HG03108 (cell line): Measurements from ENCODE around the gene PLEKHH1.

Experiments
- ATAC-seq: cut with Tn5 transposase; IDR thresholded peaks from one replicate; pipeline ENCODE4 v1.9.1; 2021; ENCODE audit warnings: moderate library complexity; ENCODE audit not compliant: unreplicated experiment

Gene PLEKHH1

DNA sequence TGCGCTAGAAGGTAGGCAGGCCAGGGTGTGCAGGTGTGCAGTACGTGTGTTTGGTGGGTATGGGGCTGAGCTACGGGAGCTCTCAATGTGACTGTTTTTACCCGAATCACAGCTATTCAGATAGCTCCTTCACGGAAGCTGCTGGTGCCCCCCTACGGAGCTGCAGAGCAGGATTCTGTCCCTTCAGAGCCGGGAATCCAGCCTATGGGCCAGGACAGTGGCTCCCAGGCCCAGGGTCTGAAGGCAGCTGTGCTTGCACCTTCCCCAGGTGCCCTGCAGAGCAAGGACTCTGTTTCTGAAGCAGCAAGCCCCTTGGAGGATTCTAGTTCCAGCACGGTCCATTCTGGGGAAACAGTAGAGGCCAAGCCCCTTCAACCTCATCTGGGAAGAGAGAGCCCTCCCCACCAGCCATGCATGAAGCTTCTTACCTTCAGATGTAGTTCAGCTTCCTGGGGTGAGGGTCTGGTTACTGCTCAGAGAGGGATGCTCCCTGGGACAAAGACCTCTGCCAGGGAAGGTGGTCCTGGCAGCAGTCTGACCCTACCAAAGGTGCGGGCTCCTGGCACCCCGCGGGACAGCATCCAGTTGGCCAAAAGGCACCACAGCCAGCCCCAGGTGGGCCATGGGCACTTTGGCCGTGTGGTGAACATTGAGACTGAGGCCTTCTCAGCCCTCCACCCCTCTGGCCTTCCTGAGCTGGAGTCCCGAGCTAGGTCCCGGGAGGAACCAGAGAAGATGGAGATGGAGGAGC lies 29.1 kb downstream of the PLEKHH1 start:
- no peak for ATAC-seq

DNA sequence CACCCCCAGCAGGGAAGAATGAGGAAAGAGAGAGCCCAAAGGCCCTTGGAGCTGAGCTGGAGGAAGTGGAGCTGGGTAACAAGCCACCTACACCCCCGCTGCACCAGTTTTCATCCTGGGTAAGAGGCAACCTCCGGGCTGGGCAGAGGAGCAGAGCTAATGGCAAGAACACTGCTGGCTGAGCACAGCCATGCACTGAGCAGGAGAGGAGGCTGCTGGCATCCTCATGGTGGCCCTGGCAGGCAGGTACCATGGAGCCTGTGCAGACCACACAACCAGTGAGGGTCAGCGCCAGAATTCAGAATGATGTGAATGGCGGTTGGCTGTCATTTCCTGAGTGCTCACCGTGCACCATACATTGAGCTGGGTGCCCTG lies 29.7 kb downstream of the PLEKHH1 start:
- ATAC-seq, result no peak

- ATAC-seq, result no peak
These were observed 31.1 kb downstream of the PLEKHH1 start for GRCh38 chr14:67564236-67564635.

DNA sequence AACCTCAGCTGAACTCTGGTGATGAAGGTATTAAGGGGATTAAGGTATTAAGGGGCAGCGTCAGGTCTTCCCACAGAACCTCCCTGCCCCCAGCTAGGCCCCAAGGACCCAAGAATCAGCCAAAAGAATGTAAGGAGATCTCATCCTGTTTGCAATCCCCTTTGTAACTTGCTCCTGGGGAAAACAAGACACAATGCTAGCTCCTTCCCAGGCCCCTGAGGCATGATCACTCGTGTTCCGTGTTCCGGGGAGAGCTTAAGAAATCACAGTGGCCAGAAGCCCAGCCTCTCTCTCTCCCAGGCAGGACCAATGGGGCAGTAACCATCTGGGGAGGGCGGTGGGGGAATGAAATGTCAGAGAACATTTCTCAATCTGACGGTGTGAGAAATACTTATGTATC lies 33.8 kb downstream of the PLEKHH1 start:
- no peak for ATAC-seq

DNA sequence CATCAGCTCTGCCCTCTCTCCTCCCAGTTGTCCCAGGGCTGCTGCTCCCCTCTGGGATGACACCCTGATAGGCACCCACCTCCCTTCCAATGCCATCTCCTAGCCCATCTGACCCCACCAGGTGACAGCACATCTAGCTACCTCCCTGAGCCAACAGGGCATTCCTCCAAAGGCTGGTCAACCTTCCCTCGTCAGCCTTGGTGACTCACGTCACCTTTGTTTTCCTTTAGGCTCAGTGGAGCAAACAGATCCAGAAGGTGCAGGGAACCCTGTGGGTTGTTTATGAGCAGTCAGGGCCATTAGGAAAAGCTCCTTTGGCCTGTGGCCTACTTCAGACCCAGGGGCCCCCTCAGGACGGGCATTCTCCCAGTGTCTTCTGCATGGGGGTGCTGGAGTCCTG lies 34.6 kb downstream of the PLEKHH1 start:
- no peak for ATAC-seq

DNA sequence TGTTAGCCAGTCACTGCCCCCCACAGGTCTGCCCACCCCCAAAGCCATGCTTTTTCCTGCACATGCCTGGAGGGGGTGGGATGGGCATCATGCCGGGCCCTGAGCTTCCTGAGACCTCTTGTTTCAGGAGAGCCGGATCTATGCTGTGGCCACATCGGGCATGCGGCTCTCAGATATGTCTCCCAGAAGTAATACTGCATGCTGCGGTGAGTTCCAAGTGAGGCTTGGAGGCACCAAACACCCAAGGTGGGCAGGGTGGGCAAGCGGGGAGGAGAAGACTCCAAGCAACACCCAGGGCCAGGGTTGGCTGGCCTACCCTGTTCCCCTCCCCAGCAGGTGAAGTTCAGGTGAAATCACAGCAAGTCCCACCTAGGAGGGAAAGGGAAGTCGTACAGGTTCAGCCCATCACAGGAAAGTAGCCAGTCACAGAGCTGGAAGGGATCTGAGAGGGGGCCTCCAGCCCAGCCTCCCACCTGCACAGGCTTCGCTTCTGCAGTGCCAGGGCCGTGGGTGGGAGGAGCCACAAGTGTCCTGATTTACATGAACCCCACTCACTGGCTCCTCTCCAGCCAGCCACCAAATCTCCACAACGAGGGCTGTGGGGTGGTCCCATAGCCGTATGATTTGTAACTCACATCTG lies 36.0 kb downstream of the PLEKHH1 start:
- ATAC-seq, result no peak

DNA sequence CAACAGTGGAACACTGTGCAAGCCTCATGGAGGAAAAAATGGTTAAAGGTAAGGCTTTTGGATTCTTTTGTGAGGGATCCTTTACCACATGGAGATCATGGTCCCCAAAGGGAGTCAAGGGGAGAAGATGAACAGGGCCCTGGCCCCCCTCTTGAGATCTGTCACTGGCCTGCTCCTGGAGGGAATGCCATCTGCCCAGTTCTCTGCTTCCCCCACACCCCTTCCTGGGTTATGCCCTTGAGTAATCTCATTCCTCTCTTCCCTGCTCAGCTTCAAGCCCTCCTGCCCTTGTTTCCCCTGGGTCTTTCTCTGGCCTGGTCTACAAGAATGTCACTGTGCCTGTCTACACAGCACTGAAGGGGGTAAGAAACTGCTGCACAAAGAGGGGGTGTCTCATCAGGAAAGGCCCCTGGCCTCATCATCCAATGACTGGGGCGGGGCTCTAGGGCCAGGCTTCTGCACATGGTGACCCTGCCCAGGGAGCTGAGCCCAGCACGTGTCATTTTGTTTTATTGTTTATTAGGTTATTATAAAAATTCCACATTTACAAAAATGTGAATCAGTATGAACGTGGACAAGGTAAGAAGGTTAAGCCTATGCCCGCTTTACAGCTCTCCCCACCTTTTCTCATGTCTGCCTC lies 36.7 kb downstream of the PLEKHH1 start:
- no peak for ATAC-seq

- no peak for ATAC-seq
These were observed 37.4 kb downstream of the PLEKHH1 start for GRCh38 chr14:67570453-67570852.

- no peak for ATAC-seq
These were observed 38.3 kb downstream of the PLEKHH1 start for GRCh38 chr14:67571275-67571990.

- ATAC-seq, result no peak
These were observed 38.9 kb downstream of the PLEKHH1 start for GRCh38 chr14:67571991-67572323.

DNA sequence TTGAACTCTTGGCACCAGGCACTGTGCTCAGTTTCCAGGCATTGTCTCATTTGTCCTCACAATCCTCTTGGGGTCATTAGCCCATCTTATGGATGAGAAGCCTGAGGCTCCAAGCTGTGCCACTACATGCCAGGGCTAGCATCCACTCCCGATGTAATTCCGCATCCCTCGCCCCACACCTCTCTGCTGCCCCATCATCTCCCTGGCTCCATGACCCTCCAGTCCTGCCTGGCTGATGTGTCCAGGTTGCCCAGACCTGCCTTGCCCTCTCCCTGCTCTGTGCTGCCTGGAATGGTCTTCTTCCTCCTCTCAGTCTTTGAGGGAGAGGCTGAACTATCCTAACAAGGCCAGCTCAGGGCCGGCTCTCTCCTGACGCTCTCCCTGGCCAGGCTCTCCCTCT lies 39.5 kb downstream of the PLEKHH1 start:
- no peak for ATAC-seq

GRCh38 chr14:67573228-67574010 lies 40.3 kb downstream of the PLEKHH1 start:
- no peak for ATAC-seq

- no peak for ATAC-seq
These were observed 41.1 kb downstream of the PLEKHH1 start for GRCh38 chr14:67574156-67574555.

GRCh38 chr14:67574806-67575205 lies 41.7 kb downstream of the PLEKHH1 start:
- no peak for ATAC-seq

- ATAC-seq, result no peak
These were observed 42.6 kb downstream of the PLEKHH1 start for GRCh38 chr14:67575684-67576083.

- ATAC-seq, result no peak
These were observed 43.3 kb downstream of the PLEKHH1 start for GRCh38 chr14:67576216-67576955.

DNA sequence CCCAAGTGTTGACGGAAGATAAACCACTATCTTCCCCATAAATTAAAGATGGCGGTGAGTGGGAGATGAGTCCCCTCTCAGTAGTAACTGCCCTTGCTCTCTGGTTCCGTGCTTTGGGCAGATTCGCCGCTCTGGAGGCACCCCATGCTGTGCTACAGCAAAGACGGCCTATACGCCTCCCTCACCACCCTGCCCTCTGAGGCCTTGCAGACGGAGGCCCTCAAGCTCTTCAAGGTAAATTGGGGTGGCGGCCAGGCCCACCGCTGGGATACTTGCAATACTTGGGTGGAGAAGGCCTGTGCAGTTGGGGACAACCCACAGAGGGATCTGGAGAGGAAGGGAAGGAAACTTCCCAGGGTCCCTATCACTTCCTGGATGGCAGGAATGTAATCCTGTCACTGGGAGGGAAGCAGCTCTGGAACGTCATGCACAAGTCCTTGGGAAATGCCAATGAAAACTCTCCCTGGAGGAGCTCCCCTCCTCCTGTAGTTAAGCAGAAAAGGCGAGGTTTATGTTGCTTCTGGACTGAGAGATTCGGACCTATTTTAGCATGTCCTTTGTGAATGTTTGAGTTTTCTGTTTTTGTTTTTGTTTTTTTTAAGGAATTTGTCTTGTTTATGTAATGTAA lies 44.2 kb downstream of the PLEKHH1 start:
- ATAC-seq, result no peak

DNA sequence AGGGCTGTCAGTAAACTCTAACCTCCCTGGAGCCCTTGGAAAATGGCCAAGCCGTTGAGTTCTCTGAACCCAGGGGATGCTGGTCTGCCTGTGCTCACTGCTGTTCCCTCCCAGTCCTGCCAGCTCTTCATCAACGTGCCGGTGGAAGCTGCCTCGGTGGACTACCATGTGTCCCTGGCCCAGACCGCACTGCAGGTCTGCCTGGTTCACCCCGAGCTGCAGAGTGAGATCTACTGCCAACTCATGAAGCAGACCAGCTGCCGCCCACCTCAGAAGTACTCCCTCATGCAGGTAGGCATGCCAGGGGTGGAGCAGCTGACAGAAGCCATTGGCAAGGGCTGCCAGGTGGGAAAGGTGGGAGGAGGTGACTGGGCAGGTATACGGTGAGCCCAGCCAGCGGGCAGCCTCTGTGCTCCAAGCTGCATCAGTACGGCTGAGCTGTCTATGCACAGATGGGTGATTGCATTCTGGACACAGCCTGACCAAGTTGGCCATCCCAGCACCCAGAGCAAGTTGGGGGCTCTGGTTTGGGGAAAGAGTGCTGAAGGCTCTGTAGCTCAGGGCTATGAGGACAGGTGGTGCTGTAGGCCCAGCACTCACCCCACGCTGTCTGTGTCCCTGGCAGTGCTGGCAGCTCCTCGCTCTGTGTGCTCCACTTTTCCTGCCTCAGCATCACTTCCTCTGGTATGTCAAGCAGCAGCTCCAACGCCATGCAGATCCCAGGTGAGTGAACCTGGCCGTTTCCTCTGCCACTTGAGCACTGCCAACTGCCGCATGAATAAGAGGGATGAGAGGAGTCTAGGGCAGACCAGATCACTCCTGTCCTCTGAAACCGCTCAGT lies 45.0 kb downstream of the PLEKHH1 start:
- ATAC-seq, result no peak

DNA sequence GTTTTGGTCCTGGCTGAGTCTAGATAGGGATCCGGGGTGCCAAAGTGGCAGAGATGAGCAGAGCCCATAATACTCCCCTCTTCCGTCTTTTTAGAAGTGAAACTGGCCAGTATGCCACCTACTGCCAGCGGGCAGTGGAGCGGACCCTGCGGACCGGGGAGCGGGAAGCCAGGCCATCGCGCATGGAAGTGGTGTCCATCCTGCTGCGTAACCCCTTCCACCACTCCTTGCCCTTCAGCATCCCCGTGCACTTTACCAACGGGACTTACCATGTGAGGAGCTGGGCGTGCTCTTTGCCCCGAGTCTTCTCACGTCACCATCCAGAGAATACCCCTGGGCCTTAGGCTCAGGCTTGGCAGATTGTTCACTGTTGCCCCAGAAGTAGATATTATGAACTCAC lies 46.0 kb downstream of the PLEKHH1 start:
- no peak for ATAC-seq
